Bone marrow (tissue), 2 donors: Measurements from ENCODE around the gene SETD2.
"Not testable (repeated sequence)": the region's sequence is repeated elsewhere in the genome, so short reads cannot be mapped to it uniquely, and the experiment has no call there.

Source experiments
- DNase-seq, 2 donors: peaks; one replicate each; lab custom pipeline; 2025; lab: John Stamatoyannopoulos, UW

Gene SETD2

DNA sequence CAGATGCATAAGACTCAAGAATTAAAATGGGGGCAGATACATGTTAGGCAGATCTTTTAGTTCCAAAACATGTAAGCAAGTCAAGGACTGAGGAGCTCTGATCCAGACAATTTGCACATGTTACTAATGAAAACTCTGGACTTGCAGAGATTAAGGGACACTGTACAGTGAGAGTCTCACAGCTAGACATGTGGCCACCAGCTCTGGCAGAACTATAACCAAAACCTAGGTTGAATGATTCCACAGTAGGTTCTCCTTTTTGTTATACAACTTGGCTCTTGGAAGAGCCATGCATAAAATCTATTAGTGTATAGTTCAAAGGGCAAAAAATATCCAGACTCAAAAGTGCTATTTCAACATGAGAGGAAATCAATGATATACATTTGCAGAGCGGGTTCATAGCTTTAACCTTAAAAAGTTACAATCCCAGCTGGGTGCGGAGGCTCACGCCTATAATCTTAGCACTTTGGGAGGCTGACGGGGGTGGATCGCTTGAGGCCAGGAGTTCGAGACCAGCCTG, 61.8 kb downstream of the SETD2 start:
- DNase-seq: no peak

DNA sequence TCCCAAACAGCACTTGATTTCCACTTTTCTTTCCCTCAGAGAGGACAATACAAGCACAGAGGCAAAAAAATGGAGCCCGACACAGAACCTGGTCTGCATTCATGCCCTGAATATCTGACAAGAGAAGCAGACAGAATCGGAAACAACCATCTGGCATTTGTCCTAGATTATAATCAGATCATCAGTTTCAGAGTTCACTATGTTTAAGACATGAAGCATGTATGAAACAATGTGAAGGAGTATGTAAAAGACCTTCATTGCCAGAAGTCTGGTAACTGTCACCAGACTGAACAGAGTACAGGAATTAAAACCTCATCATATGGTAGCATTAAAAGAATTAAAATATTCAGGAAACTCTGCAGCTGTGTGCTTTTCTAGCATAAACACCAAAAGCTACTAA, 65.0 kb downstream of the SETD2 start:
- no peak for DNase-seq

GRCh38 chr3:47097864-47098263, 66.0 kb downstream of the SETD2 start:
- no peak for DNase-seq

GRCh38 chr3:47096959-47097358, 67.0 kb downstream of the SETD2 start:
- DNase-seq: no peak

GRCh38 chr3:47092090-47092489, 71.8 kb downstream of the SETD2 start:
- DNase-seq: no peak

DNA sequence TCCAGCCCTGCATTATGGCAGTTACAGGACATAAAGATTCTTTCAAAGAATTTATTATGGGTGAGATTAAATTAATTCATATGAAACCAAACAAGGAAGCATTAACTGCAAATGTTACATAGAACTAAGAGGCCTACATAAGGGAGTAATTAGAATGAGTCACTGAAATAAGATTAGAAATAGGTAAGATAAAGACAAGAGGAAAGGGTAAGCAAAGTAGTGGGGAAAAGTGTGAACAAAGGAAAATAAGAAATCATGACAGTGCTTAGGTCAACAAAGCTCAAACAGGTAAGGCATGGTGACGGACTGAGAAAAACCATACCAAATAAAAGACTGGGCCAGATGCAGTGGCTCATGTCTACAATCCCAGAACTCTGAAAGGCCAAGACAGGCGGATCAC, 74.3 kb downstream of the SETD2 start:
- no peak for DNase-seq

DNA sequence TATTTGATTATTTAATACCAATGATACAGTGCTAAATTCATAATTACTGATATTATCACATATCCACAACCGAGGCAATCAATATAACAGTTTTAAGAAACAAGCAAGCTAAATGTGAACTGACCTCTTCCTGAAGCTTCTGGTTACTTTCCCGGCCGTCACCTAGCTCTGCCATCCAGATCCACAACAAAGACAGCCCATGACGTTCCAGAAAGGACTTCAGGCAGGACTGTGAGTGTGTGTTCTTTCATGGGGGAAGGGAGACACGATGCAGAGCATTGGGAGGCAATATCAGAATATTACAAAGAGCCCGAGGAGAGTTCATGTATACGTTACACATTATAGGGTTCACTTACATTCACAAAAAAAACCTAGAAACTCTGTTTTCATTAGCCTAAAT, 77.8 kb downstream of the SETD2 start:
- DNase-seq: no peak

DNA sequence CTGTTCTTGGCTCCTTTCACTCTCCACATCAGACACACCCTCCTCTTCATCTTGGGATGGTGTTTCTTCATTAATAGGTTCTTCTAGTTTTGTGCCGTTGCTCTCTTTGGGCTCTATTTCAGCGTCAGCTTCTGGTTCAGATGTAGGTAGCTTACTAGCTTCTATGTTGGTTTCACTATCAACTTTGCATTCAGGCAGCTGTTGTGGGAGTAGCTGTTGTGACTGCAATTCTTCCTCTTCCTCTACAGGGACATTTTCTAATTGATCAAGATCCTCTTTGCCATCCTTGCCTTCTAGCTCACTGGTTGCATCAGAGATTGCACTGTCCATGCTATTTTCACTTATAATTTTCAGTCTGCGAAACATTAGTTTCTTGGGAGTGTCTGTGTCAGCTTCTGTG, 80.1 kb downstream of the SETD2 start:
- peak in 1 of 2 donors; percentile 82 for DNase-seq

- DNase-seq: peak in 1 of 2 donors; percentile 58
These were observed 81.4 kb downstream of the SETD2 start for GRCh38 chr3:47082519-47082918.

GRCh38 chr3:47079432-47079831, 84.5 kb downstream of the SETD2 start:
- no peak for DNase-seq

DNA sequence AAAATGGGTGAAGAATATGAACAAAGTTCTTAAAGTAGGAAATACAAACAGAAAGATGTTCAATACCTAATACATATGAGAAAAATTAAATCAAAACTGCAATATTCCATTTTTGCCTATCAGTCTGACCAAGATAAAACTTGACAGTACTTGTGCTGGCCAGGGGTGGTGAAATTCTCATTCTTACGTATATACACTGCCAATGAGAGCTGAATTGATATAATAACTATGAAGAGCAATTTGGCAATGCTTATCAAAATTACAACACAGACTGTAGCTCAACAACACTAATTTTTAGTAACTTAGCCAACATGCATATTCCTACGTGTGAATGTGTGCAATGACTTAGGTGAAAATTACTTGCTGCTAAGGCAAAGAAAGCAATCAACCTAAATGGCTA, 90.2 kb downstream of the SETD2 start:
- DNase-seq: no peak

GRCh38 chr3:47070770-47071169, 93.1 kb downstream of the SETD2 start:
- DNase-seq: no peak

DNA sequence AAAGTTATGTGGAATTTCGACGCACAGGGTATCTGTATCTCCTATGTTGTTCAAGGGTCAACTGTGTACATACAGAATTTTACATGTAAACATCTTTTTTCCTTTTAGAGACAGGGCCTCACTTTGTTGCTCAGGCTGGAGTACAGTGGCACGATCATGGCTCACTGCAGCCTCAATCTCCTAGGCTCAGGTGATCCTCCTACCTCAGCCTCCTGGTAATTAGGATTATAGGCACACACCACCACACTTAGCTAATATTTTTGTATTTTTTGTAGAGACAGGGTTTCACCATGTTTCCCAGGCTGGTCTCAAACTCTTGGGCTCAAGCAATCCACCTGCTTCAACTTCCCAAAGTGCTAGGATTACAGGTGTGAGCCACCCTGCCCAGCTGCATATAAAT, 97.7 kb downstream of the SETD2 start:
- not testable (repeated sequence) for DNase-seq

- DNase-seq: no peak
These were observed 98.2 kb downstream of the SETD2 start for GRCh38 chr3:47065681-47066080.

DNA sequence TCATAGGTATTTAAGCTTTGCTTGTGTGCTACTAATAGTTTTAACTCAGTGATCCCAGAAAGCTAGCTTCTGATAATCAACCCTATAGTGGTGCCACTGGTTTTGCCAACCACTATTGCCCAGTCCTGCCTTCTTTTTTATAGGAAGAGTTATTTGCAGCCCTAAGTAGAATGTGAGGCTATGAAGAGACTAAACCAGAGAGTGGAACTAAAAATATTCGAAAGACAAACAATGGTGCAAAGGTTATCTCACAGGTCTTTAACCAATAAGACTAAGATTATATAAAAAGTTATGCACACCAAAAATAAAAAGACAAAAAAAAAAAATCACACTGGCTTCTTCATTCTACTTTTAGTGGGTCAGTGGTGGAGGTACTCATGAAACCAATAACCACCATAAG, 98.9 kb downstream of the SETD2 start:
- no peak for DNase-seq

DNA sequence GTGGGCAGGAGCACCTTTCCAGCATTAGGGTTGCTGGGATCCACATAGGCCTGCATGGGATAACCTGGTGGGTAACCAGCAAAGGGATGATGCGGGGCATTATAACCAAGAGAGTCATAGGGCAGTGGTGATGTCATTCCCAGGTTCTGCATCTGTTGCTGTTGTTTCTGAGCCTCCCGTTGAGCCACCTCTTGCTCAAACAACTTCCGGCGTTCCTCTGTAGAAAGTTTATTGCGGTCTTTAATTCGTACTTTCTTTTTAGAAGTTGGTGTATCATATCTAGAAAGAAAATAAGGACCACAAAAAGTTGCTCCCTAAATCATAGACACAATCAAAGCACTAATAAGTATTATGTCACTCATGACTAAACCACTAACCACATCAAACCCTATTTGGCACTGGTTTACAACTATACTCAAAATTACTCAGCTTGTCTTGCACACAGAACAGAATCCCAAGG, 106.7 kb downstream of the SETD2 start:
- DNase-seq: no peak

DNA sequence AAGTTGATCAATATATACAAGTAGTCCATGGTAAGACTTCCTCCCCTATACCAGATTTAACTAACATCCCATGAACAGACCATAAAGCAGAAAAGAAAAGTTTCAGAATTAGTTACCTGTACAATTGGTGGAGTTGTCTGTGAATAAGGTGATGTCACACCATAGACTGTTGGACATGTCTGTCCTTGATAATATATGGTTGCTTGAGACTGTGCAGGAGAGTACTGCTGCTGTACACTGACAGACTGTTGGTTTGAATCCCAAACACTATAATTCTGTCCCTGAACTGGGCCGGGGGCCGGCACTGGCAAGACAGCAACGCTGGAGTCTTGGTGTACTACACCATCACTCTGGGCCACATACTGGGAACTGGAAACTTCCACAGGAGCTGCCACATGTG, 107.2 kb downstream of the SETD2 start:
- no peak for DNase-seq

GRCh38 chr3:47054412-47054811, 109.5 kb downstream of the SETD2 start:
- no peak for DNase-seq

DNA sequence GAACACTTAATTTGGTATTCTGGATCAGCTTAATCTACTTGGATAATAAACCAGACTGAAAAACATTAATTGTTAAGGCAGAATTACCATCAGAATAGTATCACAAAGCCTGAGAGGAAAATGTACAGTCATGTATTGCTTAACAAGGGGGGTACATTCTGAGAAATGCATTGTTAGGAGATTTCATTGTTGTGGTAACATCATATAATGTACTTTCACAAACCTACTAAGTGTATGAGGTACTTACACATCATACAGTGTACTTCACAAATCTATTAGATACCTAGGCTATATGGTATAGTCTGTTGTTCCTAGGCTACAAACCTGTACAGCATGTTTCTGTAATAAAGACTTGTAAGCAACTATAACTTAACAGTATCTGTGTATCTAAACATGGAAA, 116.2 kb downstream of the SETD2 start:
- no peak for DNase-seq

DNA sequence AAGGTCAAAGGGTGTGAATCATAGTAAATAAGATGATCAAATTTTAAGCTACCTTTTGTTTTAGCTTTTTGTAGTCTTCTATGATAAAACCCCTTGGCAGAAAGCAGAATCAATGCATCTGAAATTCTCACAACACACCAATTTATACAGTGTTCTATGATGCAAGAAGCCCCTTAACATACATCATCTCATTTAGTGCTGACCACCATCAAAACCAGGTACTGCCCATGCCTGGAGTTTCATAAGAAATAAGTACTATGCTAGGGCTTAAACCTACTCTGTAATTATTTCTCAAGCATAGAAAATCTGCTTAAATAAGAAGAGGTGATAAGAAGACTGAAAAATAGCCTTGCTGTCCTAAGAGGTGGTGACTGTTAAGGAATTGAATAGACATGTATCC, 116.8 kb downstream of the SETD2 start:
- DNase-seq: no peak

- DNase-seq: no peak
These were observed 121.6 kb downstream of the SETD2 start for GRCh38 chr3:47042231-47042791.

DNA sequence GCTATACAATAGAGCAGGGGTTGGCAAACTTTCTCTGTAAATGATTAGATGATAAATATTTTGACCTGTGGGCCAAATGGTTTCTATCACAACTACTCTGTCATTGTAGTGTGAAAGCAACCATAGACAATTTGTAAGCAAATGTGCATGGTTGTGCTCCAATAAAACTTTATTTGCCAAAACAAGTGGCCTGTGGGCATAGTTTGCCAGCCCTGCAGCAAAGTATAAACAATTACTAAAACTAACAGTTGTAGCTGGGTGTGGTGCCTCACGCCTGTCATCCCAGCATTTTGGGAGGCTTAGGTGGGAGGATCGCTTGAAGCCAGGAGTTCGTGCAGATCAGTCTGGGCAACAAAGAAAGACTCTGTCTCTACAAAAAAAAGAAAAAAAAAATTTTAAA, 122.8 kb downstream of the SETD2 start:
- DNase-seq: no peak

GRCh38 chr3:47037302-47037701, 126.6 kb downstream of the SETD2 start:
- DNase-seq: not testable (repeated sequence)

DNA sequence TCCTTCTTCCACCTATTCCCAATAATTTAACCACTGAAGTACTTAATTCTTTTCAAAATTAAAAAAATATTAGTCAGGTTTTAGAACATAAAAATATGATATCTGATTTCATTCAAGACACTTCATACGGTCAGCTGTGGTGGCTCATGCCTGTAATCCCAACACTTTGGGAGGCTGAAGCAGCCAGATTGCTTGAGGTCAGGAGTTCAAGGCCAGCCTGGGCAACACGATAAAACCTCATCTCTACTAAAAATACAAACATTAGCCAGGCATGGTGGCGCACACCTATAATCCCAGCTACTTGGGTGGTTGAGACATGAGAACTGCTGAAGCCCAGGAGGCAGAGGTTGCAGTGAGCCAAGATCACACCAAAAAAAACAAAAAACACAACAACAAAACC, 127.8 kb downstream of the SETD2 start:
- no peak for DNase-seq
